H1 (cell line): Measurements from ENCODE around the gene NRXN3. TPM values are rescaled to one million over a fixed set of nuclear protein-coding genes. Genes with fewer than 3 reads are reported as not detected.

ENCODE experiments used
- CTCF ChIA-PET: fragments of 300-600 bp; sonication (Branson Sonifier 250); formaldehyde crosslinking; loops from one replicate; lab custom pipeline; 2021; ENCODE audit not compliant: partially characterized antibody; lab: Charles Lee
- POLR2A ChIA-PET: fragments of 300-600 bp; sonication (Branson Sonifier 250); formaldehyde crosslinking; loops from one replicate; lab custom pipeline; 2021; ENCODE audit warnings: inconsistent platforms; ENCODE audit not compliant: partially characterized antibody; lab: Charles Lee
- DNase-seq, 2 experiments: peaks; one replicate each; pipeline versions ENCODE4 v3.0.0 to v3.0.0-alpha.2; 2010 to 2022; ENCODE audit warnings: low spot score in 2 of 2, low read depth in 1 of 2, mixed read lengths in 1 of 2
- FAIRE-seq: peaks from 2 replicates; lab custom pipeline; 2011; peaks lifted over from hg19 to GRCh38; lab: Jason Lieb, UNC
- H2AFZ ChIP-seq: 2 replicates; pipeline ENCODE4 v1.8.1; 2012; ENCODE audit warnings: low read length, inconsistent platforms
- H2AK5ac ChIP-seq: 2 replicates; pipeline ENCODE4 v1.6.1; 2013; ENCODE audit warnings: low read depth, low read length
- H2BK120ac ChIP-seq: replicated peaks from 2 replicates; pipeline ENCODE3; 2013; ENCODE audit warnings: low read depth, low read length, inconsistent platforms
- H2BK12ac ChIP-seq: 2 replicates; pipeline ENCODE4 v1.6.1; 2013; ENCODE audit warnings: low read depth, low read length
- H2BK15ac ChIP-seq: 2 replicates; pipeline ENCODE4 v1.6.1; 2013; ENCODE audit warnings: low read length
- H2BK20ac ChIP-seq: 2 replicates; pipeline ENCODE4 v1.6.1; 2013; ENCODE audit warnings: low read length
- H2BK5ac ChIP-seq: 2 replicates; pipeline ENCODE4 v1.6.1; 2013; ENCODE audit warnings: low read depth, low read length
- H3K14ac ChIP-seq: 2 replicates; pipeline ENCODE4 v1.6.1; 2013; ENCODE audit warnings: inconsistent platforms; ENCODE audit not compliant: insufficient read length
- H3K18ac ChIP-seq: 2 replicates; pipeline ENCODE4 v1.6.1; 2013; ENCODE audit warnings: low read length; ENCODE audit errors: extremely low read depth
- H3K23ac ChIP-seq: 2 replicates; pipeline ENCODE4 v1.6.1; 2013; ENCODE audit warnings: inconsistent platforms; ENCODE audit not compliant: insufficient read length
- H3K23me2 ChIP-seq: 2 replicates; pipeline ENCODE4 v1.6.1; 2013; ENCODE audit warnings: low read depth, low read length
- H3K27ac ChIP-seq: 2 replicates; pipeline ENCODE4 v1.6.1; 2011; ENCODE audit warnings: low read depth, low read length, inconsistent platforms
- H3K27me3 ChIP-seq, 4 experiments: replicated peaks in 1 of 4; 1 replicate in 1 of 4; 2 replicates in 3 of 4; pipeline versions ENCODE4 v1.6.1 to v1.8.1; 2011 to 2013; ENCODE audit warnings: low read length in 3 of 4, mild to moderate bottlenecking in 3 of 4, inconsistent platforms in 2 of 4, mixed read lengths in 2 of 4, moderate library complexity in 1 of 4; ENCODE audit not compliant: control insufficient read depth in 3 of 4, insufficient read depth in 3 of 4; ENCODE audit errors: extremely low read depth in 1 of 4
- H3K36me3 ChIP-seq, 4 experiments: 2 replicates each; pipeline versions ENCODE4 v1.6.1 to v1.8.1; 2011 to 2013; ENCODE audit warnings: mild to moderate bottlenecking in 4 of 4, low read length in 3 of 4, moderate library complexity in 2 of 4, control low read depth in 1 of 4, inconsistent platforms in 1 of 4; ENCODE audit not compliant: insufficient read depth in 4 of 4, control insufficient read depth in 2 of 4
- H3K4ac ChIP-seq: replicated peaks from 2 replicates; pipeline ENCODE3; 2013; ENCODE audit warnings: low read length, low read depth, mixed read lengths, inconsistent platforms; ENCODE audit not compliant: insufficient read length
- H3K4me1 ChIP-seq, 4 experiments: replicated peaks in 1 of 4; 1 replicate in 1 of 4; 2 replicates in 3 of 4; pipeline versions ENCODE4 v1.6.1 to v1.8.1; 2011 to 2013; ENCODE audit warnings: low read length in 3 of 4, inconsistent platforms in 2 of 4, mixed read lengths in 1 of 4; ENCODE audit not compliant: insufficient read depth in 4 of 4, control insufficient read depth in 3 of 4
- H3K4me2 ChIP-seq, 2 experiments: 2 replicates each; pipeline versions ENCODE4 v1.6.1 to v1.8.1; 2011 to 2013; ENCODE audit warnings: low read depth in 2 of 2, low read length in 2 of 2, control low read depth in 1 of 2, inconsistent platforms in 1 of 2, mild to moderate bottlenecking in 1 of 2; ENCODE audit not compliant: insufficient read depth in 1 of 2
- H3K4me3 ChIP-seq, 4 experiments: fragments of 200-600, 300-600 bp in 1 of 4; sonication (generic), shearing (Covaris generic), sonication (Bioruptor Twin) in 1 of 4; 2 replicates each; pipeline versions ENCODE4 v1.5.1 to v1.8.1; 2011 to 2016; ENCODE audit warnings: low read length in 4 of 4, low read depth in 3 of 4, control low read depth in 2 of 4, inconsistent platforms in 2 of 4, mild to moderate bottlenecking in 2 of 4, mixed read lengths in 1 of 4, moderate library complexity in 1 of 4; ENCODE audit not compliant: insufficient read depth in 2 of 4; ENCODE audit errors: extremely low read depth in 1 of 4
- H3K56ac ChIP-seq: replicated peaks from 2 replicates; pipeline ENCODE3; 2013; ENCODE audit warnings: low read depth, mild to moderate bottlenecking, mixed read lengths, low read length, inconsistent platforms; ENCODE audit not compliant: insufficient read length
- H3K79me1 ChIP-seq: 2 replicates; pipeline ENCODE4 v1.6.1; 2013; ENCODE audit warnings: low read depth, low read length, control low read depth
- H3K79me2 ChIP-seq, 2 experiments: 2 replicates each; pipeline versions ENCODE4 v1.6.1 to v1.8.1; 2012 to 2013; ENCODE audit warnings: low read length in 2 of 2, mild to moderate bottlenecking in 2 of 2, inconsistent platforms in 1 of 2; ENCODE audit not compliant: insufficient read depth in 2 of 2, control insufficient read depth in 1 of 2
- H3K9ac ChIP-seq, 4 experiments: replicated peaks in 1 of 4; 1 replicate in 1 of 4; 2 replicates in 3 of 4; pipeline versions ENCODE4 v1.6.1 to v1.8.1; 2011 to 2013; ENCODE audit warnings: low read depth in 3 of 4, low read length in 3 of 4, control low read depth in 2 of 4, mild to moderate bottlenecking in 2 of 4, moderate library complexity in 2 of 4, inconsistent platforms in 1 of 4; ENCODE audit errors: extremely low read depth in 1 of 4
- H3K9me3 ChIP-seq, 2 experiments: 2 replicates each; pipeline versions ENCODE4 v1.6.1 to v1.8.1; 2012 to 2013; ENCODE audit warnings: mild to moderate bottlenecking in 2 of 2, moderate library complexity in 2 of 2, control low read depth in 1 of 2, inconsistent platforms in 1 of 2, low read depth in 1 of 2, low read length in 1 of 2, mixed read lengths in 1 of 2; ENCODE audit not compliant: insufficient read depth in 2 of 2
- H4K20me1 ChIP-seq, 2 experiments: replicated peaks in 1 of 2; 2 replicates each; pipeline versions ENCODE3 to v1.8.1; 2011 to 2013; ENCODE audit warnings: inconsistent platforms in 2 of 2, low read length in 2 of 2, mild to moderate bottlenecking in 1 of 2; ENCODE audit not compliant: insufficient read depth in 2 of 2, control insufficient read depth in 1 of 2
- H4K5ac ChIP-seq: 2 replicates; pipeline ENCODE4 v1.6.1; 2013; ENCODE audit warnings: low read length, low read depth, mixed read lengths, inconsistent platforms; ENCODE audit not compliant: insufficient read length
- H4K8ac ChIP-seq: 2 replicates; pipeline ENCODE4 v1.8.0; 2013; ENCODE audit warnings: mild to moderate bottlenecking, moderate library complexity, low read length, inconsistent platforms; ENCODE audit not compliant: insufficient read depth; ENCODE audit errors: extremely low read depth
- H4K91ac ChIP-seq: replicated peaks from 2 replicates; pipeline ENCODE3; 2013; ENCODE audit warnings: low read length, mixed read lengths, inconsistent platforms; ENCODE audit not compliant: insufficient read length
- GABPA ChIP-seq: IDR thresholded peaks from 2 replicates; pipeline ENCODE4 v1.6.1; 2011; ENCODE audit warnings: mild to moderate bottlenecking, low read length, moderate library complexity, borderline replicate concordance; ENCODE audit not compliant: insufficient read depth
- SIRT6 ChIP-seq: IDR thresholded peaks from one replicate; pipeline ENCODE4 v1.7.1; 2012; ENCODE audit warnings: low read length, inconsistent platforms
- SRF ChIP-seq: IDR thresholded peaks from 2 replicates; pipeline ENCODE4 v1.6.1; 2011; ENCODE audit warnings: mild to moderate bottlenecking, low read depth, low read length, moderate library complexity
- WGBS, 2 experiments: shearing (Covaris generic) in 1 of 2; methylation state at CpG; one replicate each; pipeline versions ENCODE4 v1.1.6 to v1.1.7; 2013 to 2015; ENCODE audit warnings: low lambda C conversion rate in 2 of 2, mixed read lengths in 2 of 2, inconsistent platforms in 1 of 2, low coverage in 1 of 2, missing lambda C conversion rate in 1 of 2; ENCODE audit not compliant: insufficient replicate concordance in 2 of 2, insufficient coverage in 1 of 2, insufficient read length in 1 of 2; ENCODE audit errors: extremely low coverage in 1 of 2, missing lambda C conversion rate in 1 of 2; 5-methylcytosine and 5-hydroxymethylcytosine counted together
- polyA plus RNA-seq, 7 experiments: library from polyadenylated mRNA; depleted of rRNA in 3 of 7; stranded (reverse) in 5 of 7; unstranded in 2 of 7; fragments of >200 nt in 5 of 7; fragments of 200-250 nt in 2 of 7; gene quantifications; 1 replicate in 5 of 7; 2 replicates in 1 of 7; 4 replicates in 1 of 7; pipeline versions ENCODE4 v1.2.1 to v1.2.3, GENCODE V29; 2011 to 2013; ENCODE audit warnings: missing spikeins in 2 of 7, mixed read lengths in 2 of 7
- total RNA-seq: library from RNA; stranded (reverse); fragmentation: NEBNext Ultra II Directional; extraction: Animal tissue kit (Norgen Biotek cat#: 25700); gene quantifications from 2 replicates; pipeline ENCODE4 v1.2.1, GENCODE V29; 2021

NRXN3 gene
- total and polyA plus RNA-seq, 2 of the 8 experiments (the other 6 are each of a cell fraction or from before 2014, with no cell fraction given) = 2.6 to 4.1 TPM

DNA sequence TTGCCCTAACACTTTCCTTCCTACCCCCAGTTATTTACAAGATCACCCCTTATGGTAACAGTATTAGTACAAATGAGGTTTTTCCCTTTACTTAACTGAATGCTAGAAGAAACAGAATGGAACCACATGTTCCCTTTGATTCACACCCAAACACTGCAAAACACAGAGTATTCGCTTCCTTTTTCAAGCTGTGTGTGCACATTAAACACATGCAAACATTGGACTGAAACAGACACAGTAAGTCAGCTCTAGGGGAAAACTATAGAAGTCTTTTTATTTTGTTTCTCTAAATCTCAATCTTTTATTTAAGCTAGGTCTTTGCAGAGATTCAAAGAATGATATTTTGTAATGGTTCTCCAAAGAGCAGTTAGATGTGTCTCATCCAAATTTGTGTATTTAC, 1312.7 kb downstream of the NRXN3 start:
- H2BK20ac ChIP-seq = no peak overlapping the region
- H2AFZ ChIP-seq = no peak overlapping the region
- H4K5ac ChIP-seq = no peak overlapping the region
- H2BK5ac ChIP-seq = no peak overlapping the region
- H3K36me3 ChIP-seq = no peaks in the 10 kb centered on the region
- H2BK15ac ChIP-seq = no peak overlapping the region
- no peak overlapping the region for H3K4me3 ChIP-seq
- no peaks in the 10 kb centered on the region for H3K9me3 ChIP-seq
- no peak overlapping the region for H2AK5ac ChIP-seq
- H4K20me1 ChIP-seq = no peaks in the 10 kb centered on the region
- peaks cover 0 to 9% (median 2%) of the 10 kb centered on the region in 4 experiments; a peak in 5 of 7 replicates for H3K4me1 ChIP-seq
- peaks cover 4% of the 10 kb centered on the region; the same call in 1 of the 2 replicates for H3K23me2 ChIP-seq
- CTCF ChIA-PET = interaction anchor here (0.6 to 1.1 kb wide), 2 partner anchors 10 to 12 kb away, joined by 3 to 4 read pairs; no protein-coding TSS in a partner anchor
- no peak overlapping the region for H3K27ac ChIP-seq
- H3K79me1 ChIP-seq = no peaks in the 10 kb centered on the region
- H2BK12ac ChIP-seq = no peak overlapping the region
- no peak overlapping the region for H3K56ac ChIP-seq
- no peaks in the 10 kb centered on the region for H3K79me2 ChIP-seq
- H3K18ac ChIP-seq = no peak overlapping the region
- H3K9ac ChIP-seq = no peak overlapping the region
- no peak overlapping the region for H3K23ac ChIP-seq
- no peak overlapping the region for H3K14ac ChIP-seq
- FAIRE-seq (no peak), DNase-seq (no peak)
- no peak for TF ChIP-seq SIRT6
- TF ChIP-seq SRF = no peak
- TF ChIP-seq GABPA = no peak
- no peak overlapping the region for H4K91ac ChIP-seq
- no peak overlapping the region for H3K4ac ChIP-seq
- peaks cover 0 to 1% (median 0%) of the 10 kb centered on the region in 4 experiments; a peak in 1 of 7 replicates for H3K27me3 ChIP-seq
- H4K8ac ChIP-seq = no peak overlapping the region
- WGBS, 2 experiments = 86% methylated on average over 1 of the region's 1 CpG; no CpG with 5 or more reads in 1 of the 2 experiments
- POLR2A ChIA-PET = interaction anchor here (1.2 kb wide), 1 partner anchor 20 kb away, joined by 3 read pairs; no protein-coding TSS in a partner anchor
- H2BK120ac ChIP-seq = no peak overlapping the region
- H3K4me2 ChIP-seq = no peak overlapping the region; a peak in 1 of 4 replicates
